Chondrocyte (in vitro differentiated cells): ENCODE results near the gene LZTS3. TPM values are rescaled to one million over a fixed set of nuclear protein-coding genes. Genes with fewer than 3 reads are reported as not detected.
"Not testable (repeated sequence)": the region's sequence is repeated elsewhere in the genome, so short reads cannot be mapped to it uniquely, and the experiment has no call there.

Experiments used
- DNase-seq: peaks from one replicate; pipeline ENCODE4 v3.0.0; 2021; ENCODE audit warnings: mixed read lengths, low spot score
- H3K27ac Mint-ChIP-seq: one replicate; pipeline ENCODE4 v1.8.0; 2021; ENCODE audit warnings: mild to moderate bottlenecking, moderate library complexity, mixed read lengths; ENCODE audit not compliant: unreplicated experiment
- H3K27me3 Mint-ChIP-seq: 2 replicates; pipeline ENCODE4 v1.8.0; 2021; ENCODE audit warnings: low read depth, mixed read lengths
- H3K36me3 Mint-ChIP-seq: 2 replicates; pipeline ENCODE4 v1.8.0; 2021; ENCODE audit warnings: low read depth, mixed read lengths
- H3K4me1 Mint-ChIP-seq: 2 replicates; pipeline ENCODE4 v1.8.0; 2021; ENCODE audit warnings: low read depth, mild to moderate bottlenecking, mixed read lengths
- H3K4me3 Mint-ChIP-seq: one replicate; pipeline ENCODE4 v1.8.0; 2021; ENCODE audit warnings: mild to moderate bottlenecking, moderate library complexity, mixed read lengths; ENCODE audit not compliant: unreplicated experiment
- H3K9me3 Mint-ChIP-seq: 2 replicates; pipeline ENCODE4 v1.8.0; 2021; ENCODE audit warnings: low read depth, mixed read lengths
- total RNA-seq: library from RNA; stranded (reverse); gene quantifications from 3 replicates; pipeline ENCODE4 v1.2.1, GENCODE V29; 2021
- TF ChIP-seq, protein P1 (sequence below): fragments of 200-600 bp; sonication (generic); IDR thresholded peaks from 2 replicates; pipeline ENCODE4 v1.5.0; 2021; ENCODE audit warnings: antibody characterized with exemption, mild to moderate bottlenecking, moderate library complexity

LZTS3 gene
- total RNA-seq, 1 donor from 2014 or later = 8.1 TPM

- TF ChIP-seq, protein P1, sequence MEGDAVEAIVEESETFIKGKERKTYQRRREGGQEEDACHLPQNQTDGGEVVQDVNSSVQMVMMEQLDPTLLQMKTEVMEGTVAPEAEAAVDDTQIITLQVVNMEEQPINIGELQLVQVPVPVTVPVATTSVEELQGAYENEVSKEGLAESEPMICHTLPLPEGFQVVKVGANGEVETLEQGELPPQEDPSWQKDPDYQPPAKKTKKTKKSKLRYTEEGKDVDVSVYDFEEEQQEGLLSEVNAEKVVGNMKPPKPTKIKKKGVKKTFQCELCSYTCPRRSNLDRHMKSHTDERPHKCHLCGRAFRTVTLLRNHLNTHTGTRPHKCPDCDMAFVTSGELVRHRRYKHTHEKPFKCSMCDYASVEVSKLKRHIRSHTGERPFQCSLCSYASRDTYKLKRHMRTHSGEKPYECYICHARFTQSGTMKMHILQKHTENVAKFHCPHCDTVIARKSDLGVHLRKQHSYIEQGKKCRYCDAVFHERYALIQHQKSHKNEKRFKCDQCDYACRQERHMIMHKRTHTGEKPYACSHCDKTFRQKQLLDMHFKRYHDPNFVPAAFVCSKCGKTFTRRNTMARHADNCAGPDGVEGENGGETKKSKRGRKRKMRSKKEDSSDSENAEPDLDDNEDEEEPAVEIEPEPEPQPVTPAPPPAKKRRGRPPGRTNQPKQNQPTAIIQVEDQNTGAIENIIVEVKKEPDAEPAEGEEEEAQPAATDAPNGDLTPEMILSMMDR = no peak
- peaks cover 23% of the 10 kb centered on the region for H3K36me3 Mint-ChIP-seq
- DNase-seq = peak; percentile 34
Observed at GRCh38 chr20:3121271-3121911, 52.0 kb downstream of the LZTS3 start.

DNA sequence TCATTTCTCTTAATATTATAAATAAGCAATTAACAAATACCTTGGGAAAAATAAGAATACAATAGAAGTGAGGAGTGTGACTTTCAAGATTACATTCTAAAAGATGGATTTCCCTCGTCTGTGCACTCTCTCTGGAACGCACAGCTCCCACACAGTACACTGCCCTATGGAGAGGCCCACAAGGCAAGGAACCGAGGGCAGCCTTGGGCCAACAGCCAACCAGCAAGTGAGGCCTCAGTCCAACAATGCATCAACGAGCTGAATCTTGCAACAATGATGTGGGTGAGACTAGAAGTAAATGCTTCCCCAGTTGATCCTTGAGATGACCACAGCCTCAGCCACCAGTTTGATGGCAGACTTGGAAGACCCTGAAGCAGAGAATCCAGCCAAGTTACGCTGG is 54.3 kb downstream of the LZTS3 start:
- Mint-ChIP-seq H3K27me3 (no peaks in the 10 kb centered on the region), H3K27ac (no peak overlapping the region), H3K4me3 (no peak overlapping the region), H3K36me3 (peaks cover 22% of the 10 kb centered on the region), H3K4me1 (peaks cover 10% of the 10 kb centered on the region), H3K9me3 (no peaks in the 10 kb centered on the region)
- peak; percentile 11 for DNase-seq
- TF ChIP-seq, protein P1 = no peak

More at GRCh38 chr20:3121271-3121911, 52.0 kb downstream of the LZTS3 start:
- Mint-ChIP-seq H3K4me3 (no peak overlapping the region), H3K4me1 (peaks cover 8% of the 10 kb centered on the region), H3K9me3 (no peaks in the 10 kb centered on the region), H3K27ac (peak overlapping the region; percentile 13), H3K27me3 (no peaks in the 10 kb centered on the region)

DNA sequence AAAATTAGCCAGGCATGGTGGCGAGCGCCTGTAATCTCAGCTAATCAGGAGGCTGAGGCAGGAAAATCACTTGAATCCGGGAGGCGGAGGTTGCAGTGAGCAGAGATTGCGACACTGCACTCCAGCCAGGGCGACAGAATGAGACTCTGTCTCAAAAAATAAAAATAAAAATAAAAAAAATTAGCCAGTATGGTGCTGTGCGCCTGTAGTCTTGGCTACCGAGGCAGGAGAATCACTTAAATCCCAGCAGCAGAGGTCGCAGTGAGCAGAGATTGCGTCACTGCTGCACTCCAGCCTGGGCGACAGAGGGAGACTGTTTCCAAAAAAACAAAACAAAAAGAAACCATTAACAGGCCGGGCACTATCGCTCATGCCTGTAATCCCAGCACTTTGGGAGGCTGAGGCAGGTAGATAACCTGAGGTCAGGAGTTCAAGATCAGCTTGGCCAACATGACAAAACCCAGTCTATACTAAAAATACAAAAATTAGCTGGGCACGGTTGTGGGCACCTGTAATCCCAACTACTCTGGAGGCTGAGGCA is 55.4 kb downstream of the LZTS3 start:
- H3K4me1 Mint-ChIP-seq, H3K9me3 Mint-ChIP-seq, H3K4me3 Mint-ChIP-seq, H3K27me3 Mint-ChIP-seq: not testable (repeated sequence)
- Mint-ChIP-seq H3K36me3 (peaks cover 24% of the 10 kb centered on the region), H3K27ac (peak overlapping the region; percentile 8)
- peak; percentile 33 for DNase-seq
- TF ChIP-seq, protein P1 = peak; percentile 77

DNA sequence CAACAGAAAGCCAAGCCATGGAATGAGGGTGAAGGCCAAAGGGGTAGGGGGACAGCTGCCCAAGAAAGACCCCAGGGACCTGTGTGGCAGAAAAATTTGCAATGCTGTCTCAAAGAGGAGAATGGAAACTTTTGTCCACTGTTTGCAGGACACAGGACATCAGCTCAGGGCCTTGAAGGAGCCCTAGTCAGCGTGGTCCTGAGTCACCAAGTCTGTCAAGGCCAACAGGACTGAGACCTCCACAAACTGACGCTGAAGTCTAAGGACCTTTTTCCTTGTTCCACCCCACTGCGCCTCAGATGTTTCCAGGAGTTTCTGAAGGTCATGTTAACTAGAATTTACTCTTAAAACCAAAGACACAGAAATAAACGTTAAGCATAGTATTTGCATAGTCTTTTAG is 57.0 kb downstream of the LZTS3 start:
- H3K4me1 Mint-ChIP-seq = peaks cover 2% of the 10 kb centered on the region
- TF ChIP-seq, protein P1 = no peak
- H3K27me3 Mint-ChIP-seq = no peaks in the 10 kb centered on the region
- H3K36me3 Mint-ChIP-seq = peaks cover 17% of the 10 kb centered on the region
- H3K4me3 Mint-ChIP-seq = no peak overlapping the region
- no peak overlapping the region for H3K27ac Mint-ChIP-seq
- DNase-seq = peak; percentile 6
- H3K9me3 Mint-ChIP-seq = no peaks in the 10 kb centered on the region

DNA sequence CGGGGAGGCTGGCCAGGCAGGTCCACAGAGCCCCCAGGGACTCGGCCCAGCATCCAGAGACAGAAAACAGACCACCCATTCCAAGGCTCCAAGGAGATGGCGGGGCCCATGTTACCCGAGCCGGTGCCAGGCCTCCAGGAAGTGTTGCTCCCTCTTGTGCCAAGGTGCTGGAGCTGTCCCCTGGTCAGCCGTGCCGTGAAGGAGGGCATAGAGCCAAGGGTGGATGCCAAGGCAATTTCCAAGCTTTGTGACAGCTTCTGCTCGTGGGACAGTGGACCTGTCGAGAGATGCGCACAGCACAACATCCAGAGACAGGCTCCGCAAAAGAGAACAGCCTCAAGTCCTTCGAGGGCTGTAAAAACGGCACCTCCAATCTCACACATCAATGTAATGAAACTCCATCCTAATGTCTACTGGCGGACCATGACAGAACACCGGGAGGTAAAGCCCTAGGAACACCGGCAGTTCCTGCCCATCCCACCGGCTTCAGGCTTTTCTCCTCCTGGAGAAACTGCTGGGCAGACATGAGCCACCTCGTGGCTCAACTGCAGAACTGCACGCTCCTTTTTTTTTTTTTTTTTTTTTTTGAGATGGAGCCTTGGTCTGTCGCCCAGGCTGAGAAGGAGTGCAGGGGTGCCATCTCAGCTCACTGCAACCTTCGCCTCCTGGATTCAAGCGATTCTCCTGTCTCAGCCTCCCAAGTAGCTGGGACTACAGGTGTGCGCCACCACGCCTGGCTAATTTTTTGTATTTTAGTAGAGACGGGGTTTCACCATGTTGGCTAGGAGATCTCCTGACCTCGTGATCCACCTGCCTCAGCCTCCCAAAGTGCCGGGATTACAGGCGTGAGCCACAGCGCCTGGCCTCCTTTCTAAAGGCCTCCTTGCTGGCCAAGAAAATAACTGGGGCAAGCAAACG is 57.9 kb downstream of the LZTS3 start:
- Mint-ChIP-seq H3K27me3 (no peaks in the 10 kb centered on the region), H3K27ac (no peak overlapping the region), H3K4me1 (peaks cover 2% of the 10 kb centered on the region), H3K36me3 (peaks cover 13% of the 10 kb centered on the region), H3K9me3 (no peaks in the 10 kb centered on the region), H3K4me3 (no peak overlapping the region)
- peak; percentile 71 for DNase-seq
- TF ChIP-seq, protein P1 = peak; percentile 83
